Measurements from ENCODE around the gene MAT2A. TPM values are rescaled to one million over a fixed set of nuclear protein-coding genes. Genes with fewer than 3 reads are reported as not detected.

The MAT2A gene
- total RNA-seq, 1 donor from 2014 or later: 145 TPM

- TF ChIP-seq CTCF (IDR thresholded peaks at IDR 0.05; ENCODE audit: borderline replicate concordance): no peak
- Histone ChIP-seq H3K9me3 (replicated peaks) (no peaks in the 10 kb centered on the region), H3K27me3 (ENCODE audit: low read depth) (no peaks in the 10 kb centered on the region), H3K36me3 (no peaks in the 10 kb centered on the region), H3K27ac (replicated peaks) (peak overlapping the region; percentile 72), H3K4me1 (peaks cover 26% of the 10 kb centered on the region), H3K4me3 (peak overlapping the region; percentile 47)
- intact Hi-C loops (cut with micrococcal nuclease): no loop called here
- no peak for DNase-seq
Measured at GRCh38 chr2:85577063-85577385, 38.1 kb downstream of the MAT2A start.

GRCh38 chr2:85577386-85578242 is 38.6 kb downstream of the MAT2A start, which contains the start of gene VAMP8:
VAMP8 (plus strand) TSS chr2:85577586; CDS start chr2:85577647, 61 bp downstream.
- H3K9me3 ChIP-seq (replicated peaks): no peaks in the 10 kb centered on the region
- TF ChIP-seq CTCF (IDR thresholded peaks at IDR 0.05; ENCODE audit: borderline replicate concordance): no peak
- H3K27me3 ChIP-seq (ENCODE audit: low read depth): no peaks in the 10 kb centered on the region
- H3K4me1 ChIP-seq: peaks cover 26% of the 10 kb centered on the region
- peak within 1 kb of the TSS; percentile 72 for H3K27ac ChIP-seq (replicated peaks)
- intact Hi-C loops (cut with micrococcal nuclease): no loop called here
- peak within 1 kb of the TSS; percentile 47 for H3K4me3 ChIP-seq
- no peak for DNase-seq
- H3K36me3 ChIP-seq: no peaks in the 10 kb centered on the region

GRCh38 chr2:85578243-85579180 is 39.5 kb downstream of the MAT2A start:
- H3K4me3 ChIP-seq: peak overlapping the region; percentile 47
- DNase-seq: peak; percentile 56
- no peaks in the 10 kb centered on the region for H3K36me3 ChIP-seq
- H3K27ac ChIP-seq (replicated peaks): peak overlapping the region; percentile 72
- H3K4me1 ChIP-seq: peaks cover 31% of the 10 kb centered on the region
- H3K27me3 ChIP-seq (ENCODE audit: low read depth): no peaks in the 10 kb centered on the region
- intact Hi-C loops (cut with micrococcal nuclease): no loop called here
- no peak for TF ChIP-seq CTCF (IDR thresholded peaks at IDR 0.05; ENCODE audit: borderline replicate concordance)
- H3K9me3 ChIP-seq (replicated peaks): no peaks in the 10 kb centered on the region

GRCh38 chr2:85579266-85579935 is 40.4 kb downstream of the MAT2A start:
- H3K27me3 ChIP-seq (ENCODE audit: low read depth): no peaks in the 10 kb centered on the region
- H3K9me3 ChIP-seq (replicated peaks): no peaks in the 10 kb centered on the region
- H3K4me1 ChIP-seq: peaks cover 40% of the 10 kb centered on the region
- intact Hi-C loops (cut with micrococcal nuclease): no loop called here
- peak overlapping the region; percentile 47 for H3K4me3 ChIP-seq
- no peak for TF ChIP-seq CTCF (IDR thresholded peaks at IDR 0.05; ENCODE audit: borderline replicate concordance)
- no peaks in the 10 kb centered on the region for H3K36me3 ChIP-seq
- peak overlapping the region; percentile 72 for H3K27ac ChIP-seq (replicated peaks)
- no peak for DNase-seq

- intact Hi-C loops (cut with micrococcal nuclease): no loop called here
- no peak for TF ChIP-seq CTCF (IDR thresholded peaks at IDR 0.05; ENCODE audit: borderline replicate concordance)
- Histone ChIP-seq H3K4me3 (no peak overlapping the region), H3K9me3 (replicated peaks) (no peaks in the 10 kb centered on the region), H3K27ac (replicated peaks) (peak overlapping the region; percentile 72), H3K27me3 (ENCODE audit: low read depth) (no peaks in the 10 kb centered on the region), H3K4me1 (peaks cover 48% of the 10 kb centered on the region), H3K36me3 (no peaks in the 10 kb centered on the region)
- DNase-seq: no peak
Measured at GRCh38 chr2:85580206-85580605, 41.2 kb downstream of the MAT2A start.

Measured in left ventricle myocardium inferior (tissue), 1 donor.